ENCODE measurements around the gene FBLN1.
A peak's percentile ranks its signal among the peaks of the same experiment; 100 is the strongest.
"Not testable (repeated sequence)": the region's sequence is repeated elsewhere in the genome, so short reads cannot be mapped to it uniquely, and the experiment has no call there.

FBLN1 gene

GRCh38 chr22:45612940-45613339 is 110.3 kb downstream of the FBLN1 start:
- DNase-seq (ENCODE audit: low spot score): no peak

GRCh38 chr22:45615364-45615763 is 112.7 kb downstream of the FBLN1 start:
- DNase-seq (ENCODE audit: low spot score): no peak

- DNase-seq (ENCODE audit: low spot score): no peak
Measured at GRCh38 chr22:45616432-45616831, 113.7 kb downstream of the FBLN1 start.

GRCh38 chr22:45617948-45618347 is 115.3 kb downstream of the FBLN1 start:
- DNase-seq (ENCODE audit: low spot score): no peak

- DNase-seq (ENCODE audit: low spot score): no peak
Measured at GRCh38 chr22:45620706-45621105, 118.0 kb downstream of the FBLN1 start.

- no peak for DNase-seq (ENCODE audit: low spot score)
Measured at GRCh38 chr22:45621836-45622600, 119.3 kb downstream of the FBLN1 start.

GRCh38 chr22:45623464-45624145 is 120.9 kb downstream of the FBLN1 start:
- not testable (repeated sequence) for DNase-seq (ENCODE audit: low spot score)

- no peak for DNase-seq (ENCODE audit: low spot score)
Measured at GRCh38 chr22:45626198-45626651, 123.5 kb downstream of the FBLN1 start.

GRCh38 chr22:45627489-45628233 is 125.0 kb downstream of the FBLN1 start:
- no peak for DNase-seq (ENCODE audit: low spot score)

GRCh38 chr22:45628515-45628914 is 125.8 kb downstream of the FBLN1 start:
- DNase-seq (ENCODE audit: low spot score): no peak

GRCh38 chr22:45629469-45630089 is 126.9 kb downstream of the FBLN1 start:
- DNase-seq (ENCODE audit: low spot score): no peak

- DNase-seq (ENCODE audit: low spot score): no peak
Measured at GRCh38 chr22:45630436-45630835, 127.8 kb downstream of the FBLN1 start.

- DNase-seq (ENCODE audit: low spot score): no peak
Measured at GRCh38 chr22:45631140-45631840, 128.6 kb downstream of the FBLN1 start.

GRCh38 chr22:45631841-45632238 is 129.2 kb downstream of the FBLN1 start:
- no peak for DNase-seq (ENCODE audit: low spot score)

GRCh38 chr22:45632791-45633515 is 130.3 kb downstream of the FBLN1 start:
- DNase-seq (ENCODE audit: low spot score): no peak

- no peak for DNase-seq (ENCODE audit: low spot score)
Measured at GRCh38 chr22:45636683-45637082, 134.0 kb downstream of the FBLN1 start.

- no peak for DNase-seq (ENCODE audit: low spot score)
Measured at GRCh38 chr22:45638197-45638596, 135.5 kb downstream of the FBLN1 start.

GRCh38 chr22:45638834-45639746 is 136.4 kb downstream of the FBLN1 start:
- peak; percentile 46 for DNase-seq (ENCODE audit: low spot score)

GRCh38 chr22:45639747-45640102 is 137.0 kb downstream of the FBLN1 start:
- DNase-seq (ENCODE audit: low spot score): peak; percentile 20

Measured in activated CD4-positive, alpha-beta T cell treated with anti-CD3 and anti-CD28 coated beads, Interleukin-2, Interleukin-4, amounts not matched to agents 100 ng/mL and 50 ng/mL, durations not matched to agents 16 hours and 8 hours (primary cell).